ENCODE results near the gene CRMP1.

GRCh38 chr4:5869966-5870619, 22.8 kb downstream of the CRMP1 start:
- TF ChIP-seq POLR2A (IDR thresholded peaks at IDR 0.05) (no peak), CTCF (IDR thresholded peaks at IDR 0.05) (no peak)
